ENCODE results near the gene FCGBP. TPM values are rescaled to one million over a fixed set of nuclear protein-coding genes. Genes with fewer than 3 reads are reported as not detected.

The FCGBP gene
- total RNA-seq, 1 donor from 2014 or later, result 5.7 TPM

GRCh38 chr19:39951065-39951650 lies 16.7 kb upstream of the FCGBP start:
- H3K9me3 ChIP-seq (ENCODE audit: control insufficient read depth in 3 of 3, low read length in 3 of 3), result no peaks in the 10 kb centered on the region
- H3K4me1 ChIP-seq (ENCODE audit: control insufficient read depth in 3 of 3, insufficient read depth in 3 of 3, low read length in 3 of 3), result no peaks in the 10 kb centered on the region
- H3K36me3 ChIP-seq (ENCODE audit: control insufficient read depth in 3 of 3, insufficient read depth in 3 of 3, low read length in 3 of 3), result no peaks in the 10 kb centered on the region
- no peak overlapping the region for H3K9ac ChIP-seq (ENCODE audit: low read depth in 1 of 3, low read length in 3 of 3)
- H3K4me3 ChIP-seq (ENCODE audit: low read length in 3 of 3), result no peak overlapping the region
- H3K27ac ChIP-seq (ENCODE audit: low read depth, low read length), result no peak overlapping the region
- peaks cover 0 to 5% (median 3%) of the 10 kb centered on the region in 3 donors for H3K27me3 ChIP-seq (ENCODE audit: control insufficient read depth in 3 of 3, insufficient read depth in 3 of 3, low read length in 3 of 3)

GRCh38 chr19:39949026-39949747 lies 14.8 kb upstream of the FCGBP start:
- H3K36me3 ChIP-seq (ENCODE audit: control insufficient read depth in 3 of 3, insufficient read depth in 3 of 3, low read length in 3 of 3), result no peaks in the 10 kb centered on the region

GRCh38 chr19:39946532-39946931 lies 12.1 kb upstream of the FCGBP start:
- Histone ChIP-seq H3K27ac (ENCODE audit: low read depth, low read length) (no peak overlapping the region), H3K4me1 (ENCODE audit: control insufficient read depth in 3 of 3, insufficient read depth in 3 of 3, low read length in 3 of 3) (no peaks in the 10 kb centered on the region), H3K4me3 (ENCODE audit: low read length in 3 of 3) (no peak overlapping the region), H3K27me3 (ENCODE audit: control insufficient read depth in 3 of 3, insufficient read depth in 3 of 3, low read length in 3 of 3) (peaks cover 0 to 5% (median 0%) of the 10 kb centered on the region in 3 donors), H3K9me3 (ENCODE audit: control insufficient read depth in 3 of 3, low read length in 3 of 3) (no peaks in the 10 kb centered on the region), H3K36me3 (ENCODE audit: control insufficient read depth in 3 of 3, insufficient read depth in 3 of 3, low read length in 3 of 3) (no peaks in the 10 kb centered on the region), H3K9ac (ENCODE audit: low read depth in 1 of 3, low read length in 3 of 3) (no peak overlapping the region)

More at GRCh38 chr19:39949026-39949747, 14.8 kb upstream of the FCGBP start:
- no peak overlapping the region for H3K27ac ChIP-seq (ENCODE audit: low read depth, low read length)
- peaks cover 0 to 5% (median 3%) of the 10 kb centered on the region in 3 donors for H3K27me3 ChIP-seq (ENCODE audit: control insufficient read depth in 3 of 3, insufficient read depth in 3 of 3, low read length in 3 of 3)
- H3K4me3 ChIP-seq (ENCODE audit: low read length in 3 of 3), result no peak overlapping the region
- H3K9me3 ChIP-seq (ENCODE audit: control insufficient read depth in 3 of 3, low read length in 3 of 3), result no peaks in the 10 kb centered on the region
- H3K9ac ChIP-seq (ENCODE audit: low read depth in 1 of 3, low read length in 3 of 3), result no peak overlapping the region
- no peaks in the 10 kb centered on the region for H3K4me1 ChIP-seq (ENCODE audit: control insufficient read depth in 3 of 3, insufficient read depth in 3 of 3, low read length in 3 of 3)

GRCh38 chr19:39943586-39943985 lies 9.2 kb upstream of the FCGBP start:
- no peaks in the 10 kb centered on the region for H3K4me1 ChIP-seq (ENCODE audit: control insufficient read depth in 3 of 3, insufficient read depth in 3 of 3, low read length in 3 of 3)

GRCh38 chr19:39942366-39942730 lies 7.9 kb upstream of the FCGBP start:
- Histone ChIP-seq H3K36me3 (ENCODE audit: control insufficient read depth in 3 of 3, insufficient read depth in 3 of 3, low read length in 3 of 3) (no peaks in the 10 kb centered on the region), H3K27me3 (ENCODE audit: control insufficient read depth in 3 of 3, insufficient read depth in 3 of 3, low read length in 3 of 3) (no peaks in the 10 kb centered on the region), H3K4me1 (ENCODE audit: control insufficient read depth in 3 of 3, insufficient read depth in 3 of 3, low read length in 3 of 3) (no peaks in the 10 kb centered on the region), H3K9ac (ENCODE audit: low read depth in 1 of 3, low read length in 3 of 3) (no peak overlapping the region), H3K4me3 (ENCODE audit: low read length in 3 of 3) (no peak overlapping the region), H3K9me3 (ENCODE audit: control insufficient read depth in 3 of 3, low read length in 3 of 3) (no peaks in the 10 kb centered on the region), H3K27ac (ENCODE audit: low read depth, low read length) (no peak overlapping the region)

More at GRCh38 chr19:39943586-39943985, 9.2 kb upstream of the FCGBP start:
- Histone ChIP-seq H3K9me3 (ENCODE audit: control insufficient read depth in 3 of 3, low read length in 3 of 3) (no peaks in the 10 kb centered on the region), H3K4me3 (ENCODE audit: low read length in 3 of 3) (no peak overlapping the region), H3K9ac (ENCODE audit: low read depth in 1 of 3, low read length in 3 of 3) (no peak overlapping the region), H3K36me3 (ENCODE audit: control insufficient read depth in 3 of 3, insufficient read depth in 3 of 3, low read length in 3 of 3) (no peaks in the 10 kb centered on the region), H3K27me3 (ENCODE audit: control insufficient read depth in 3 of 3, insufficient read depth in 3 of 3, low read length in 3 of 3) (no peaks in the 10 kb centered on the region), H3K27ac (ENCODE audit: low read depth, low read length) (no peak overlapping the region)

- H3K27ac ChIP-seq (ENCODE audit: low read depth, low read length), result no peak overlapping the region
- no peak overlapping the region for H3K4me3 ChIP-seq (ENCODE audit: low read length in 3 of 3)
- H3K9me3 ChIP-seq (ENCODE audit: control insufficient read depth in 3 of 3, low read length in 3 of 3), result no peaks in the 10 kb centered on the region
- H3K4me1 ChIP-seq (ENCODE audit: control insufficient read depth in 3 of 3, insufficient read depth in 3 of 3, low read length in 3 of 3), result no peaks in the 10 kb centered on the region
- H3K9ac ChIP-seq (ENCODE audit: low read depth in 1 of 3, low read length in 3 of 3), result no peak overlapping the region
- H3K27me3 ChIP-seq (ENCODE audit: control insufficient read depth in 3 of 3, insufficient read depth in 3 of 3, low read length in 3 of 3), result no peaks in the 10 kb centered on the region
- H3K36me3 ChIP-seq (ENCODE audit: control insufficient read depth in 3 of 3, insufficient read depth in 3 of 3, low read length in 3 of 3), result no peaks in the 10 kb centered on the region
These were observed 7.4 kb upstream of the FCGBP start for GRCh38 chr19:39941615-39942365.

- H3K9me3 ChIP-seq (ENCODE audit: control insufficient read depth in 3 of 3, low read length in 3 of 3), result no peaks in the 10 kb centered on the region
- no peaks in the 10 kb centered on the region for H3K36me3 ChIP-seq (ENCODE audit: control insufficient read depth in 3 of 3, insufficient read depth in 3 of 3, low read length in 3 of 3)
- no peaks in the 10 kb centered on the region for H3K4me1 ChIP-seq (ENCODE audit: control insufficient read depth in 3 of 3, insufficient read depth in 3 of 3, low read length in 3 of 3)
- no peaks in the 10 kb centered on the region for H3K27me3 ChIP-seq (ENCODE audit: control insufficient read depth in 3 of 3, insufficient read depth in 3 of 3, low read length in 3 of 3)
- no peak overlapping the region for H3K9ac ChIP-seq (ENCODE audit: low read depth in 1 of 3, low read length in 3 of 3)
- no peak overlapping the region for H3K4me3 ChIP-seq (ENCODE audit: low read length in 3 of 3)
- H3K27ac ChIP-seq (ENCODE audit: low read depth, low read length), result no peak overlapping the region
These were observed 6.7 kb upstream of the FCGBP start for GRCh38 chr19:39941151-39941550.

- H3K4me3 ChIP-seq (ENCODE audit: low read length in 3 of 3), result no peak overlapping the region
- no peaks in the 10 kb centered on the region for H3K36me3 ChIP-seq (ENCODE audit: control insufficient read depth in 3 of 3, insufficient read depth in 3 of 3, low read length in 3 of 3)
- no peaks in the 10 kb centered on the region for H3K9me3 ChIP-seq (ENCODE audit: control insufficient read depth in 3 of 3, low read length in 3 of 3)
- peaks cover 0 to 4% (median 0%) of the 10 kb centered on the region in 3 donors for H3K27me3 ChIP-seq (ENCODE audit: control insufficient read depth in 3 of 3, insufficient read depth in 3 of 3, low read length in 3 of 3)
- no peak overlapping the region for H3K9ac ChIP-seq (ENCODE audit: low read depth in 1 of 3, low read length in 3 of 3)
- H3K27ac ChIP-seq (ENCODE audit: low read depth, low read length), result no peak overlapping the region
- no peaks in the 10 kb centered on the region for H3K4me1 ChIP-seq (ENCODE audit: control insufficient read depth in 3 of 3, insufficient read depth in 3 of 3, low read length in 3 of 3)
These were observed 5.9 kb upstream of the FCGBP start for GRCh38 chr19:39940221-39940833.

GRCh38 chr19:39939556-39939955 lies 5.1 kb upstream of the FCGBP start:
- Histone ChIP-seq H3K27me3 (ENCODE audit: control insufficient read depth in 3 of 3, insufficient read depth in 3 of 3, low read length in 3 of 3) (peaks cover under 1 to 4% (median 4%) of the 10 kb centered on the region in 3 donors), H3K9me3 (ENCODE audit: control insufficient read depth in 3 of 3, low read length in 3 of 3) (no peaks in the 10 kb centered on the region), H3K4me3 (ENCODE audit: low read length in 3 of 3) (no peak overlapping the region), H3K4me1 (ENCODE audit: control insufficient read depth in 3 of 3, insufficient read depth in 3 of 3, low read length in 3 of 3) (no peaks in the 10 kb centered on the region), H3K36me3 (ENCODE audit: control insufficient read depth in 3 of 3, insufficient read depth in 3 of 3, low read length in 3 of 3) (no peaks in the 10 kb centered on the region), H3K27ac (ENCODE audit: low read depth, low read length) (no peak overlapping the region), H3K9ac (ENCODE audit: low read depth in 1 of 3, low read length in 3 of 3) (no peak overlapping the region)
